K562 (cell line): ENCODE measurements around the gene GPAT3. TPM values are rescaled to one million over a fixed set of nuclear protein-coding genes. Genes with fewer than 3 reads are reported as not detected.
A peak's percentile ranks its signal among the peaks of the same experiment; 100 is the strongest.

Experiments
- ARID1B ChIP-seq: fragments of 450-650 bp; IDR thresholded peaks from 2 replicates; pipeline ENCODE4 v1.6.1; 2016; ENCODE audit warnings: antibody characterized with exemption, mild to moderate bottlenecking, inconsistent platforms
- ARID3B ChIP-seq: fragments of 250-450 bp; sonication (Bioruptor Pico); IDR thresholded peaks from 2 replicates; pipeline ENCODE4 v1.4.0; 2020; ENCODE audit warnings: borderline replicate concordance
- CREM ChIP-seq: IDR thresholded peaks from 2 replicates; pipeline ENCODE4 v1.6.1; 2014; ENCODE audit warnings: antibody characterized with exemption, low read depth
- CTBP1 ChIP-seq: fragments of 450-650 bp; IDR thresholded peaks from 2 replicates; pipeline ENCODE4 v1.6.1; 2016; ENCODE audit warnings: borderline replicate concordance
- ERF ChIP-seq: fragments of 450-650 bp; formaldehyde crosslinking; IDR thresholded peaks from 2 replicates; pipeline ENCODE4 v1.4.0; 2020; ENCODE audit warnings: mild to moderate bottlenecking, mixed read lengths
- ETV1 ChIP-seq: fragments of 450-650 bp; conservative IDR thresholded peaks from 2 replicates; pipeline ENCODE4 v1.6.1; 2016; ENCODE audit warnings: missing genetic modification characterization, control low read depth, low read depth, missing compliant biosample characterization
- ETV5 ChIP-seq: sonication (generic); formaldehyde crosslinking; IDR thresholded peaks from 2 replicates; pipeline ENCODE4 v1.4.0; 2020; ENCODE audit warnings: low read depth, mild to moderate bottlenecking, missing genetic modification reagents
- GABPA ChIP-seq: fragments of 200-800 bp; sonication (Bioruptor generic); conservative IDR thresholded peaks from 2 replicates; pipeline ENCODE4 v1.6.1; 2016; ENCODE audit warnings: low read depth, missing genetic modification characterization, missing compliant biosample characterization
- HDAC2 ChIP-seq: fragments of 450-650 bp; IDR thresholded peaks from 2 replicates; pipeline ENCODE4 v1.6.1; 2016; ENCODE audit warnings: mild to moderate bottlenecking
- HMBOX1 ChIP-seq: sonication (generic); IDR thresholded peaks from 2 replicates; pipeline ENCODE4 v1.6.1; 2016
- JUND ChIP-seq, 2 experiments: IDR thresholded peaks; 2 replicates in 1 of 2; 3 replicates in 1 of 2; pipeline ENCODE4 v1.6.1; 2011; ENCODE audit warnings: borderline replicate concordance in 2 of 2, low read depth in 2 of 2, low read length in 2 of 2, improper control_type of control experiment in 1 of 2, missing biosample characterization in 1 of 2, missing genetic modification characterization in 1 of 2, missing genetic modification reagents in 1 of 2
- KAT8 ChIP-seq: fragments of 450-650 bp; IDR thresholded peaks from 2 replicates; pipeline ENCODE4 v1.6.1; 2016; ENCODE audit warnings: low read depth, mild to moderate bottlenecking
- MAFF ChIP-seq: IDR thresholded peaks from 2 replicates; pipeline ENCODE4 v1.6.1; 2012; ENCODE audit warnings: low read length, improper control_type of control experiment
- MAFK ChIP-seq: IDR thresholded peaks from 2 replicates; pipeline ENCODE4 v1.6.1; 2011; ENCODE audit warnings: low read length, improper control_type of control experiment
- MNT ChIP-seq, 2 experiments: fragments of 450-650 bp; conservative IDR thresholded peaks; 2 replicates each; pipeline ENCODE4 v1.6.1; 2017; ENCODE audit warnings: mild to moderate bottlenecking in 2 of 2, moderate library complexity in 2 of 2
- NR2C1 ChIP-seq, 2 experiments: fragments of 450-650 bp; IDR thresholded peaks; 2 replicates each; pipeline ENCODE4 v1.6.1; 2017; ENCODE audit warnings: mild to moderate bottlenecking in 2 of 2, antibody characterized with exemption in 1 of 2, inconsistent platforms in 1 of 2, missing compliant biosample characterization in 1 of 2, missing genetic modification characterization in 1 of 2
- NR2C2 ChIP-seq, 2 experiments: fragments of 200-800 bp in 1 of 2; sonication (Bioruptor generic) in 1 of 2; sonication (generic) in 1 of 2; formaldehyde crosslinking in 1 of 2; IDR thresholded peaks; 2 replicates each; pipeline versions ENCODE4 v1.6.1 to v1.8.0; 2016 to 2022; ENCODE audit warnings: mild to moderate bottlenecking in 1 of 2, missing compliant biosample characterization in 1 of 2, missing genetic modification characterization in 1 of 2, missing genetic modification reagents in 1 of 2
- PKNOX1 ChIP-seq: fragments of 450-650 bp; IDR thresholded peaks from 2 replicates; pipeline ENCODE4 v1.6.1; 2016
- POLR2B ChIP-seq: fragments of 450-650 bp; IDR thresholded peaks from 2 replicates; pipeline ENCODE4 v1.6.1; 2018; ENCODE audit warnings: low read depth; ENCODE audit not compliant: partially characterized antibody
- RCOR1 ChIP-seq, 2 experiments: IDR thresholded peaks; 2 replicates each; pipeline ENCODE4 v1.6.1; 2012; ENCODE audit warnings: low read depth in 2 of 2, low read length in 2 of 2, borderline replicate concordance in 1 of 2, improper control_type of control experiment in 1 of 2
- ZNF146 ChIP-seq: IDR thresholded peaks from one replicate; pipeline ENCODE4 v1.6.1; 2018; ENCODE audit warnings: missing compliant biosample characterization; ENCODE audit not compliant: unreplicated experiment
- ZNF316 ChIP-seq: fragments of 450-650 bp; IDR thresholded peaks from 2 replicates; pipeline ENCODE4 v1.6.1; 2016
- ZNF408 ChIP-seq: fragments of 250-450 bp; sonication (Bioruptor Pico); IDR thresholded peaks from 2 replicates; pipeline ENCODE4 v1.4.0; 2020; ENCODE audit warnings: low read depth, mild to moderate bottlenecking, moderate library complexity
- ZNF766 ChIP-seq: fragments of 200-800 bp; sonication (Bioruptor generic); conservative IDR thresholded peaks from 2 replicates; pipeline ENCODE4 v1.6.1; 2016; ENCODE audit warnings: missing genetic modification characterization, missing compliant biosample characterization
- polyA plus RNA-seq, 8 experiments: library from polyadenylated mRNA; depleted of rRNA in 4 of 8; stranded (reverse) in 5 of 8; unstranded in 3 of 8; fragments of >200 nt; fragmentation: Nextera tagmentation in 2 of 8; fragmentation: Illumina TruSeq in 1 of 8; extraction: Ambion mirVana in 2 of 8; extraction: Trizol in 1 of 8; gene quantifications; 2 replicates each; pipeline versions ENCODE4 v1.2.1 to v1.2.3, GENCODE V29; 2011 to 2014; ENCODE audit warnings: inconsistent platforms in 1 of 8, missing spikeins in 1 of 8
- total RNA-seq, 7 experiments: library from RNA; depleted of rRNA in 6 of 7; stranded (reverse); fragments of >200 nt in 6 of 7; fragmentation: Illumina TruSeq in 2 of 7; extraction: Trizol in 2 of 7; gene quantifications; 2 replicates each; pipeline versions ENCODE4 v1.2.1 to v1.2.3, GENCODE V29; 2011 to 2021; ENCODE audit warnings: low replicate concordance in 1 of 7

The GPAT3 gene
- total and polyA plus RNA-seq, 9 of the 15 experiments (the other 6 are each of a cell fraction or from before 2014, with no cell fraction given), result 4.1 to 16.1 (median 13.1) TPM

- TF ChIP-seq ZNF408 (CRISPR knock-in tag) (no peak), RCOR1 (IDR thresholded peaks at IDR 0.05; ENCODE audit: borderline replicate concordance in 1 of 2, low read depth in 2 of 2, low read length in 2 of 2) (peak in 1 of 2 experiments; percentile 62; a peak in 1 of 4 replicates), PKNOX1 (peak; percentile 34; the same call in 1 of the 2 replicates), JUND (IDR thresholded peaks at IDR 0.05; ENCODE audit: borderline replicate concordance, low read depth, low read length) (no peak), JUND (tag; IDR thresholded peaks at IDR 0.05; ENCODE audit: borderline replicate concordance, low read depth, low read length) (peak; percentile 43; the same call in 1 of the 3 replicates), POLR2B (no peak), GABPA (0 out of 2 replicates have a peak, but pooled peaks have one; percentile 20), HMBOX1 (peak; percentile 94), ARID1B (peak; percentile 54; the same call in 1 of the 2 replicates), NR2C2 (CRISPR knock-in tag; IDR thresholded peaks at IDR 0.05) (peak; percentile 74; the same call in 1 of the 2 replicates), NR2C2 (tag; IDR thresholded peaks at IDR 0.05) (peak; percentile 91), MNT (conservative IDR thresholded peaks at IDR 0.05) (no peak), ETV5 (CRISPR knock-in tag) (peak; percentile 55; the same call in 1 of the 2 replicates), NR2C1 (IDR thresholded peaks at IDR 0.05) (peak; percentile 86), NR2C1 (tag; IDR thresholded peaks at IDR 0.05) (peak; percentile 92), CTBP1 (peak; percentile 21; the same call in 1 of the 2 replicates), MAFF (peak; percentile 37; the same call in 1 of the 2 replicates), ZNF766 (CRISPR knock-in tag) (peak; percentile 32; the same call in 1 of the 2 replicates), CREM (0 out of 2 replicates have a peak, but pooled peaks have one; percentile 16), ETV1 (tag) (peak; percentile 69), ERF (CRISPR knock-in tag) (no peak), MAFK (peak; percentile 63), ZNF316 (peak; percentile 88), HDAC2 (0 out of 2 replicates have a peak, but pooled peaks have one; percentile 34), ARID3B (CRISPR knock-in tag) (no peak), ZNF146 (CRISPR knock-in tag) (no peak), KAT8 (no peak)
Measured at GRCh38 chr4:83552924-83553323, 17.0 kb downstream of the GPAT3 start (continued).
